BE2C (cell line): ENCODE data around the gene CDC45.

Experiments
- DNase-seq: peaks from one replicate; pipeline ENCODE4 v3.0.0-alpha.2; 2020
- H3K27me3 ChIP-seq: fragments of 250-450 bp; sonication (Bioruptor Pico); 2 replicates; pipeline ENCODE4 v1.5.1; 2020; ENCODE audit warnings: mild to moderate bottlenecking
- H3K36me3 ChIP-seq: fragments of 250-450 bp; sonication (Bioruptor Pico); 2 replicates; pipeline ENCODE4 v1.5.1; 2020; ENCODE audit warnings: mild to moderate bottlenecking
- H3K4me1 ChIP-seq: fragments of 250-450 bp; sonication (Bioruptor Pico); 2 replicates; pipeline ENCODE4 v1.5.1; 2020
- H3K4me3 ChIP-seq: 2 replicates; pipeline ENCODE4 v1.5.1; 2011; ENCODE audit warnings: low read depth, low read length
- H3K9me3 ChIP-seq: fragments of 250-450 bp; sonication (Bioruptor Pico); 2 replicates; pipeline ENCODE4 v1.5.1; 2020
- TF ChIP-seq, protein P1 (sequence below): IDR thresholded peaks from 2 replicates; pipeline ENCODE4 v1.5.1; 2012; ENCODE audit warnings: mild to moderate bottlenecking, low read depth, low read length

CDC45 gene

DNA sequence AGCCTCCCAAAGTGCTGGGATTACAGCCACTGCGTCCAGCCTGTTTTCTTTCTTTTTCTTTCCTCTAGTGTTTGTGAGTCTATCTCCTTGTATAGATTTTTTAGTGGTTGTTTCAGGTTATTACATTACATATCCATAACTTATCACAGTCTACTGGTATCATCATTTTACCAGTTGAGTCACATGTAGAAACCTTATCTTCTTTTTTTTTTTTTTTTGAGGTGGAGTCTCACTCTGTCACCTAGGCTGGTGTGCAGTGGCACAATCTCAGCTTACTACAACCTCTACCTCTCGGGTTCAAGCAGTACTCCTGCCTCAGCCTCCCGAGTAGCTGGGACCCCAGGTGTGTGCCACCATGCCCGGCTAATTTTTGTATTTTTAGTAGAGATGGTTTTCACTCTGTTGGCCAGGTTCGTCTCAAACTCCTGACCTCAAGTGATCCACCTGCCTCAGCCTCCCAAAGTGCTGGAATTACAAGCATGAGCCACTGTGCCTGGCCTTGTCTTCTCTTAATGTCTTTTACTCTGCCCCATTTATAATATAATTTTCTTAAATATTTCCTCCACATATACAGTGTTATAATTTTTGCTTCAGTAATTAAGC is 11.0 kb downstream of the CDC45 start:
- TF ChIP-seq, protein P1, sequence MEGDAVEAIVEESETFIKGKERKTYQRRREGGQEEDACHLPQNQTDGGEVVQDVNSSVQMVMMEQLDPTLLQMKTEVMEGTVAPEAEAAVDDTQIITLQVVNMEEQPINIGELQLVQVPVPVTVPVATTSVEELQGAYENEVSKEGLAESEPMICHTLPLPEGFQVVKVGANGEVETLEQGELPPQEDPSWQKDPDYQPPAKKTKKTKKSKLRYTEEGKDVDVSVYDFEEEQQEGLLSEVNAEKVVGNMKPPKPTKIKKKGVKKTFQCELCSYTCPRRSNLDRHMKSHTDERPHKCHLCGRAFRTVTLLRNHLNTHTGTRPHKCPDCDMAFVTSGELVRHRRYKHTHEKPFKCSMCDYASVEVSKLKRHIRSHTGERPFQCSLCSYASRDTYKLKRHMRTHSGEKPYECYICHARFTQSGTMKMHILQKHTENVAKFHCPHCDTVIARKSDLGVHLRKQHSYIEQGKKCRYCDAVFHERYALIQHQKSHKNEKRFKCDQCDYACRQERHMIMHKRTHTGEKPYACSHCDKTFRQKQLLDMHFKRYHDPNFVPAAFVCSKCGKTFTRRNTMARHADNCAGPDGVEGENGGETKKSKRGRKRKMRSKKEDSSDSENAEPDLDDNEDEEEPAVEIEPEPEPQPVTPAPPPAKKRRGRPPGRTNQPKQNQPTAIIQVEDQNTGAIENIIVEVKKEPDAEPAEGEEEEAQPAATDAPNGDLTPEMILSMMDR, result no peak
- H3K4me1 ChIP-seq, result peaks cover 5% of the 10 kb centered on the region; the same call in 1 of the 2 replicates
- no peak for DNase-seq
- no peaks in the 10 kb centered on the region for H3K27me3 ChIP-seq
- no peak overlapping the region for H3K4me3 ChIP-seq
- H3K9me3 ChIP-seq, result no peaks in the 10 kb centered on the region
- peaks cover 56% of the 10 kb centered on the region for H3K36me3 ChIP-seq

DNA sequence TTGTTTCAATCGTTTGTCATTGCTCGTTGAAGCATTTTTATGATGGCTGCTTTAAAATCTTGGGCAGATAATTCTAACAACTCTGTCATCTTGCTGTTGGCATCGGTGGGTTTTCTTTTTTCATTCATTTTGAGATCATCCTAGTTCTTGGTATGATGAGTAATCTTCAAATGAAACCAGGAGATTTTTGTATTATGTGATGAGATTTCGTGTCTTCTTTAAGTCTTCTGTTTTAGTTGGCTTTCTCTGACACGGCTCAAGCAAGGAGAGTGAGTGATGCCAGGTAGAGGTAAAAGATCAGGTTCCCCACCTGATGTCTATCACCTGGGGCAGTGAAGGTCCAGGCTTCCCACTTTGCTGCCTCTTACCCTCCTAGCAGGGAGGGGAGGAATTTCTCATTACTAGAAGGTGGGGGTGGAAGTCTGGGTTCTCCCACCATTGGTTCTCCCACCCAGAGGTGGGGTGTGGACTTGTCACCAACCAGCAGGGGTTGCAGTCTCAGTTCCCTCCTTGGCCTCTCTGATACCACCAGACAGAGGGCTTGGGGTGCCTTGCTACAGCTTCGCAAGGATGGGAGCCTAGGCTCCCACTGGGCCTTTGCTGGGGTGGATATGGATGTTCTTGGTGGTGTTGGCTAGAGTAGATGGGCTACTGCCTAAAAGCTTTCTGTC is 12.9 kb downstream of the CDC45 start:
- no peak for DNase-seq
- Histone ChIP-seq H3K36me3 (peaks cover 60% of the 10 kb centered on the region), H3K4me1 (peaks cover 5% of the 10 kb centered on the region; the same call in 1 of the 2 replicates), H3K9me3 (no peaks in the 10 kb centered on the region), H3K4me3 (no peak overlapping the region), H3K27me3 (no peaks in the 10 kb centered on the region)
- TF ChIP-seq, protein P1, result no peak

DNA sequence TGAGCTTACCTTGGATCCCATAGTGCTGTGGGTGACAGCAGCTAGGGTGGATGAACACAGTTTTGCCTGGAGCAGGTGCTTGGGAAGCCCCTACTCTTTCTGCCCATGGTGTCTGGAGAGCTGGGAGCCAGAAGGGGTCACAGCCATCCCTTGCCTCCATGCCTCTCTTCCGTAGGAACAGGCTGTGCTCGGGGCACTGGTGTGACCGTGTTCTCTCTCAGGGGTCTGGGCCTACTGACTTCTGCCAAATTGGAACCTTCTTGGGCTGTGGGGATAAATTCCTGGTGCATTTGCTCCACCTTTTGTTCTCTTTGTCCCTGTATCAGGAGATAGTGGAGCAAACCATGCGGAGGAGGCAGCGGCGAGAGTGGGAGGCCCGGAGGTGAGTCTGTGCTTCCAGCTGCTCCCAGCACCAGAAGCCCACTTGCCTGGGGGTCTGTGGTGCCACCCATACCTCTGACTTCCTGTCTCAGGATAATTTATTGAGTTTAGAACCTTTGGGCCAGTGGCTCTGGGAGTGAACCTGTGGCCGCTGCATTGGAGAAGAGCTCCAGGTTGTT is 14.4 kb downstream of the CDC45 start:
- Histone ChIP-seq H3K9me3 (no peaks in the 10 kb centered on the region), H3K36me3 (peaks cover 68% of the 10 kb centered on the region), H3K4me3 (no peak overlapping the region), H3K27me3 (no peaks in the 10 kb centered on the region), H3K4me1 (peaks cover 5% of the 10 kb centered on the region; the same call in 1 of the 2 replicates)
- DNase-seq, result no peak
- TF ChIP-seq, protein P1, result no peak

DNA sequence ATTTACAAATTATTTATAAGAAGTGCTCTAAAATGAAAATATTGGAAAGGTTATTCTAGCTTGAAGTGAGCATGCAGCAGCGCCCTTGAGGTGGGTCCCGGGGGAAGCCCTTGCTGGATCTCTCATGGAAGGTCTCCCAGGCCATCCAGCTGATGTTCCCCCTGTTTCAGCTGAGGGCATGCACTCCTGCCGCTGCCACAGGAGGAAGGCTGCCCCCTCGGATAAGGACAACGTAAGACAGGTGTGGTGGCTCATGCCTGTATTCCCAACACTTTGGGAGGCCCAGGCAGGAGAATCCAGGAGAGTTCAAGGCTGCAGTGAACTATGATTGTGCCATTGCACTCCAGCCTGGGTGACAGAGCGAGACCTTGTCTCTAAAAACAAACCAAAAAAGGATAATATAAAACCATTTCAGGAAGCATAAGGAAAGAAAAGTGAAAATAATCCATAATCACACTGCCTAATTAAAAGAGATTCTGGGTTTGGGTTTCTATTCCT is 15.0 kb downstream of the CDC45 start:
- no peak for DNase-seq
- peaks cover 65% of the 10 kb centered on the region for H3K36me3 ChIP-seq
- peaks cover under 1% of the 10 kb centered on the region; the same call in 1 of the 2 replicates for H3K4me1 ChIP-seq
- no peak overlapping the region for H3K4me3 ChIP-seq
- no peaks in the 10 kb centered on the region for H3K27me3 ChIP-seq
- H3K9me3 ChIP-seq, result no peaks in the 10 kb centered on the region
- TF ChIP-seq, protein P1, result no peak

DNA sequence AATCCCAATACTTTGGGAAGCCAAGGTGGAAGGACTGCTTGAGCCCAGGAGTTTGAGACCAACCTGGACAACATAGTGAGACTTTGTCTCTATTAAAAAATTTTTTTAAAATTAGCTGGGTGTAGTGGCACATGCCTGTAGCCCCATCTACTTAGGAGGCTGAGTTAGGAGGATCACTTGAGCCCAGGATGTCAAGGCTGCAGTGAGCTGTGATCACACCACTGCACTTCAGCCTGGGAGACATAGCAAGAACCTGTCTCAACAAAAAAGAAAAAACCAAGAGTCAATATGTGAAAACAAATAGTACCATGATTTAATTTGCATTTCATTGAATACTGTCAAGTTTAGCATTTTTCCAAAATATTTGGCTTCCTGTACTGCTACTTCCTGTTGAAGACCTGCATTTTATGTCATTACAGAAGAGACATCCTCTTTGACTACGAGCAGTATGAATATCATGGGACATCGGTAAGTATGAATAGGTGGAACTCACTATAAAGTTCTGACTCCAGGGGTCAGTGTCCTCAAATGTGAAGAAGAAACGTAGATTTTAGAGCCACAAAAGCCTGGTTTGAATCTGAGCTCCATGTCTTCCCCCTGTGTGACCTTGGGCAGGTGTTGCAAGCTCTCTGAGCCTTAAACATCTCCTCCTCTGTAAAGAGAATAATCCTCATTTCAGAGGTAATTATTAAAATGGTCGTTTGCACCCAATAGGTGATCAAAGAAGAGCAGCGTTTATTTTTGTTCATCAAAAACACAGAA is 16.0 kb downstream of the CDC45 start:
- no peaks in the 10 kb centered on the region for H3K4me1 ChIP-seq
- H3K36me3 ChIP-seq, result peaks cover 62% of the 10 kb centered on the region
- no peak overlapping the region for H3K4me3 ChIP-seq
- TF ChIP-seq, protein P1, result peak; percentile 38; the same call in 1 of the 2 replicates
- H3K9me3 ChIP-seq, result no peaks in the 10 kb centered on the region
- no peaks in the 10 kb centered on the region for H3K27me3 ChIP-seq
- DNase-seq, result no peak
